Mesothelial cell of epicardium (in vitro differentiated cells): ENCODE data around the gene LILRB2. TPM values are rescaled to one million over a fixed set of nuclear protein-coding genes. Genes with fewer than 3 reads are reported as not detected.
"Not testable (repeated sequence)": the region's sequence is repeated elsewhere in the genome, so short reads cannot be mapped to it uniquely, and the experiment has no call there.

Source experiments
- DNase-seq, 2 experiments: peaks; one replicate each; pipeline ENCODE4 v3.0.0; 2021; ENCODE audit warnings: low spot score in 2 of 2; ENCODE audit not compliant: unreplicated experiment in 2 of 2
- H3K27ac Mint-ChIP-seq: 2 replicates; pipeline ENCODE4 v1.8.0; 2021; ENCODE audit warnings: mixed read lengths
- H3K27me3 Mint-ChIP-seq: 2 replicates; pipeline ENCODE4 v1.8.0; 2021; ENCODE audit warnings: low read depth, mixed read lengths
- H3K36me3 Mint-ChIP-seq: 2 replicates; pipeline ENCODE4 v1.8.0; 2021; ENCODE audit warnings: mixed read lengths
- H3K4me1 Mint-ChIP-seq: 2 replicates; pipeline ENCODE4 v1.8.0; 2021; ENCODE audit warnings: mixed read lengths
- H3K4me3 Mint-ChIP-seq: 2 replicates; pipeline ENCODE4 v1.8.0; 2021; ENCODE audit warnings: mild to moderate bottlenecking, moderate library complexity, mixed read lengths
- H3K9me3 Mint-ChIP-seq: 2 replicates; pipeline ENCODE4 v1.8.0; 2021; ENCODE audit warnings: mixed read lengths
- total RNA-seq: library from RNA; stranded (reverse); gene quantifications from 3 replicates; pipeline ENCODE4 v1.2.1, GENCODE V29; 2021
- TF ChIP-seq, protein P1 (sequence below): fragments of 200-600 bp; sonication (generic); IDR thresholded peaks from one replicate; pipeline ENCODE4 v1.5.0; 2021; ENCODE audit warnings: antibody characterized with exemption; ENCODE audit not compliant: unreplicated experiment

Gene LILRB2
- not detected in 3 replicates for total RNA-seq

DNA sequence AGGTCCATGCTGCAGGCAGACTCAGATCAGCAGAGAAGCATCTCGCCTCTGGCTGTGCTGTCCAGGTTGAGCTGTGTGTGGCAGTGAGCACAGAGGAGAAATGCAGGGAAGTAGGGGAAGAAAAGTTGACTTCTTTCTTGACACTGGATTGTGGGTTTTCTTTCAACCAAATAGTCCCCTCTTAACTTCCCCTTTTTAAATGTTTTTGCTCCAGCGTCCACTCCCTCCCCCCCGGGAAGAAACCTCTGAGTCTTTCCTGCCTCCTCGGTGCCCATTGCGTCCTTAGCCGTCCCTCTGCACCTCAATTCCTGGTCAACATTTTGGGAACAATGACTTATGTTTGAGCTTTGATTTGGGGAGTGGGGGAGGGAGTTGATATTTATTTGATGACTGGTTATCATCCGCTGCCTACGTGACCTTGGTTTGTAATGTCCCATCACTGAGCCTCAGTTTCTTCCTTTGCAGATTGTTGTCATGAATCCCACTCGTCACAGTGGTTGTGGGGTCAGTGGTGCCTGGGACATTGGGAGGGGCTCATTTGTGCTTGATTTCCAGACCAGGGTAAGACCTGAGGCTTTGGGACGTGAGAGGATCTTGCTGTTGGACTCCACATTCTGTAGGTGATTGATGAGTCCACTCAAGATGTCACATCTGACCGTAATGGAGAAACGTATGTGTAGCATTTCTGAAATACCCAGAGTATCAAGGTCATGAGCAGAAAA, at the start of gene LILRB2:
Gene LILRB2 (minus strand): TSS at position 104 of the 722 bp plus-strand sequence. CDS start 614 bp downstream, outside the sequence.
- no peak within 1 kb of the TSS for H3K27ac Mint-ChIP-seq
- peaks cover 3% of the 10 kb centered on the region for H3K4me1 Mint-ChIP-seq
- H3K36me3 Mint-ChIP-seq = no peaks in the 10 kb centered on the region
- H3K9me3 Mint-ChIP-seq = no peaks in the 10 kb centered on the region
- TF ChIP-seq, protein P1, sequence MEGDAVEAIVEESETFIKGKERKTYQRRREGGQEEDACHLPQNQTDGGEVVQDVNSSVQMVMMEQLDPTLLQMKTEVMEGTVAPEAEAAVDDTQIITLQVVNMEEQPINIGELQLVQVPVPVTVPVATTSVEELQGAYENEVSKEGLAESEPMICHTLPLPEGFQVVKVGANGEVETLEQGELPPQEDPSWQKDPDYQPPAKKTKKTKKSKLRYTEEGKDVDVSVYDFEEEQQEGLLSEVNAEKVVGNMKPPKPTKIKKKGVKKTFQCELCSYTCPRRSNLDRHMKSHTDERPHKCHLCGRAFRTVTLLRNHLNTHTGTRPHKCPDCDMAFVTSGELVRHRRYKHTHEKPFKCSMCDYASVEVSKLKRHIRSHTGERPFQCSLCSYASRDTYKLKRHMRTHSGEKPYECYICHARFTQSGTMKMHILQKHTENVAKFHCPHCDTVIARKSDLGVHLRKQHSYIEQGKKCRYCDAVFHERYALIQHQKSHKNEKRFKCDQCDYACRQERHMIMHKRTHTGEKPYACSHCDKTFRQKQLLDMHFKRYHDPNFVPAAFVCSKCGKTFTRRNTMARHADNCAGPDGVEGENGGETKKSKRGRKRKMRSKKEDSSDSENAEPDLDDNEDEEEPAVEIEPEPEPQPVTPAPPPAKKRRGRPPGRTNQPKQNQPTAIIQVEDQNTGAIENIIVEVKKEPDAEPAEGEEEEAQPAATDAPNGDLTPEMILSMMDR = no peak
- H3K27me3 Mint-ChIP-seq = peaks cover 59% of the 10 kb centered on the region
- no peak within 1 kb of the TSS for H3K4me3 Mint-ChIP-seq
- DNase-seq = no peak

DNA sequence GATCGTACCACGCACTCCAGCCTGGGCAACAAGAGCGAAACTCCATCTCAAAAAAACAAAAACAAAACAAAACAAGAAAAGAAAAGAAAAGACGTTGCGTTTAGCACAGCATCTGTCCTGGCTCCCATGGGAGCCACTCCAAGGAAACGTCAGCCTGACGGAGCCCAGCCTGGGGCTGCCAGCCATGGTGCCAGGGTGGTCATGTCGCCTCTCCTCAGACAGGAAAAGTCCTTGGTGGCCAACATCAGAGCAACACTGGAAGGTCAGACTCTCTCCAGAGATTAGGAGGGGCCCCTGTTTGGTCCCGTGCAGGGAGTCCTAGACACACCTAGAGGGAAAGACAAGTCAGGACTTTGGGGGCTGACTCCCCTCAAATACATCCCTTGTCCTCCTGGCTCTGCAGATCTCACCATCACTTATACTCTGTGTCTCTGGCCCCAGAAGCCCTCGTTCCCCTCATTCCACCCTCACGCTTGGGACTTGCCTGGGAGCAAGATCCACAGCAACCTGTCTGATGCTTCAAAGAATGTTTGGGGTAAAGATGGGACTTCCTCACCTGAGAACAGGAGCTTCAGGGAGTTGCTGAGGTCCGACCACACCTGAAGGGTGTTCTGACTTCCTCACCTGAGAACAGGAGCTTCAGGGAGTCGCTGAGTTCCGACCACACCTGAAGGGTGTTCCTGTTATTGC, 48.7 kb upstream of the LILRB2 start:
- Mint-ChIP-seq H3K36me3 (no peaks in the 10 kb centered on the region), H3K27ac (no peak overlapping the region), H3K9me3 (no peaks in the 10 kb centered on the region), H3K4me3 (no peak overlapping the region), H3K4me1 (no peaks in the 10 kb centered on the region), H3K27me3 (peaks cover 31% of the 10 kb centered on the region)
- no peak for DNase-seq
- TF ChIP-seq, protein P1 = no peak

DNA sequence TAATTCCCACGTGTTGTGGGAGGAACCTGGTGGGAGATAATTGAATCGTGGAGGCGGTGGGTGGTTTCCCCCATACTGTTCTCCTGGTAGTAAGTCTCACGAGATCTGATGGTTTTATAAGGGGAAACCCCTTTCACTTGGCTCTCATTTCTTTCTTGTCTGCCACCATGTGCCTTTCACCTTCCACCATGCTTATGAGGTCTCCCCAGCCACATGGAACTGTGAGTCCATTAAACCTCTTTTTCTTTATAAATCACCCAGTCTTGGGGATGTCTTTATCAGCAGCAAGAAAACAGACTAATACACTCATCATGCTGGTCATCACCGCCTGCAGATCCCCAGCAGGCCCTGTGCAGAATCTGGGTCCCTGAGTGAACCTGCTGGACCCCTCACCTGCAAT, 47.9 kb upstream of the LILRB2 start:
- not testable (repeated sequence) for H3K36me3 Mint-ChIP-seq, DNase-seq
- H3K27me3 Mint-ChIP-seq = peaks cover 25% of the 10 kb centered on the region

DNA sequence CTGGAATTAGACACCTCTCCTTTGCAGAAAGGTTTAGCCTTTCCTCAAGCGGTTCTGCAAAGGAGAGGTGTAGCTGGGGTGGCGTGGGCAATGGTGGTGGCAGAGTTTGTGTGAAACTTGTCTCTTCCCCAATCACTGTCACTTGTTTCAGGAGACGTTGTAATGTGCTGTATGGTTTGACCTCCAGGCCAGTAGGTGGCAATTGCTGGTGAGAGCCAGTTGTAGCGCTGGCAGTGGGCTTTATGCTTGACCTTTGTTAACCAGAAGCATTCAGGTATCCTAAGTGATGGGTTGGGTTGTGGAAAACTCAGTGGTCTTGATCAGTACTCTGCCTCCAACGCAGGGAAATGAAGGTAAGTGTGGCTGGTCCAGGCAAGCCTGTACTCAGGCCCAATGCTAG, 44.7 kb upstream of the LILRB2 start:
- TF ChIP-seq, protein P1 = no peak
- no peaks in the 10 kb centered on the region for H3K36me3 Mint-ChIP-seq
- no peak overlapping the region for H3K4me3 Mint-ChIP-seq
- H3K4me1 Mint-ChIP-seq = no peaks in the 10 kb centered on the region
- H3K27me3 Mint-ChIP-seq = peaks cover 19% of the 10 kb centered on the region
- no peak overlapping the region for H3K27ac Mint-ChIP-seq
- no peak for DNase-seq
- H3K9me3 Mint-ChIP-seq = peaks cover 15% of the 10 kb centered on the region

More for the DNA sequence above, 47.9 kb upstream of the LILRB2 start:
- H3K9me3 Mint-ChIP-seq, H3K4me1 Mint-ChIP-seq, H3K4me3 Mint-ChIP-seq, H3K27ac Mint-ChIP-seq: not testable (repeated sequence)

DNA sequence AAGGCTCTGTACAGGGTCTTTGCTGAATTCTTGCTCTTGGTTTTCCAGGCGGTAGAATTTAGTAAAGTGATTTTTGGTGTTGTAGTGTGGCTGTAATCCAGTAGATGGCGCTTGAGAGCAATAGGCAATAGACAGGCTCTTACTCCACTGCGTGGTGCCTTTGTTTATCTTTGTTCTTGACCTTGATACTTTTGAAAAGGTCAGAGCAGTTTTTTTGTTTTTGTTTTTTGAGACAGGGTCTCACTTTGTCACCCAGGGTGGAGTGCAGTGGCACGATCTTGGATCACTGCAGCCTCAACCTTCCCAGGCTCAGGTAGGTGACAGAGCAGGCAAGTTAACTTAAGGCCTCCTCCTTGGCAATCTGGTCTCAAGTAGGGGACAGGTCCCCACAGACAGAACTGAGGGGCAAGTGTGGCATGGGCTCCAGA, 44.3 kb upstream of the LILRB2 start:
- H3K9me3 Mint-ChIP-seq = peaks cover 19% of the 10 kb centered on the region
- no peak for DNase-seq
- H3K36me3 Mint-ChIP-seq = no peaks in the 10 kb centered on the region
- no peak overlapping the region for H3K27ac Mint-ChIP-seq
- TF ChIP-seq, protein P1 = peak; percentile 70
- no peaks in the 10 kb centered on the region for H3K4me1 Mint-ChIP-seq
- no peak overlapping the region for H3K4me3 Mint-ChIP-seq
- peaks cover 19% of the 10 kb centered on the region for H3K27me3 Mint-ChIP-seq

DNA sequence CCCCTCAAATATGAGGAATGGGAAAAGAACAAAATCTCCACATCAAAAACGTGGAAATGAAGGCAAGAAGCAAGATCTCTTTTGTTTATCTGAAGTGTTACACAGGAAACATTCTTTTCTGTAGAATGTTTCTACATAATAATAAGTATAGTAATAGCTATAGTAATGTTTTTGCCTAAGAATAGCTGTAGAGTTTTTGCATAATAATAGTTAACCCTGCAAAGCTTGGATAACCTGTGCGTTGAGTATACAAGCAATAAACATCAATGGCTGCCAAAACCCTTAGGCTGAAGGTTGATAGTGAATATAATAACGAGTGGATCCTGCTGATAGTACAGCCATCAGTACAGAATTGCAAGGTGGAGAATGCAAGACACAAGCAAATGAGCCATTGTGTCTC, 43.2 kb upstream of the LILRB2 start:
- TF ChIP-seq, protein P1 = no peak
- Mint-ChIP-seq H3K27me3 (peaks cover 17% of the 10 kb centered on the region), H3K36me3 (no peaks in the 10 kb centered on the region), H3K4me3 (no peak overlapping the region), H3K4me1 (no peaks in the 10 kb centered on the region), H3K9me3 (peaks cover 21% of the 10 kb centered on the region), H3K27ac (no peak overlapping the region)
- DNase-seq = no peak

DNA sequence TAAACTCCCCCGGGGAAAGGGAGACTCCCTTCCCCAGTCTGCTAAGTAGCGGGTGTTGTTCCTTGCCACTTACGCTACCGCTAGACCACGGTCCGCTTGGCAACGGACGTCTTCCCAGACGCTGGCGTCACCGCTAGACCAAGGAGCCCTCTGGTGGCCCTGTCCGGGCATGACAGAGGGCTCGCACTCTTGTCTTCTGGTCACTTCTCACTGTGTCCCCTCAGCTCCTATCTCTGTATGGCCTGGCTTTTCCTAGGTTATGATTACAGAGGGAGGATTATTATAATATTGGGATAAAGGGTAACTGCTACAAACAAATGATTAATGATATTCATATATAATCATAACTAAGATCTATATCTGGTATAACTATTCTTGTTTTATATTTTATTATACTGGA, 42.0 kb upstream of the LILRB2 start:
- H3K9me3 Mint-ChIP-seq = peaks cover 21% of the 10 kb centered on the region
- H3K36me3 Mint-ChIP-seq, H3K27ac Mint-ChIP-seq, H3K4me1 Mint-ChIP-seq, H3K4me3 Mint-ChIP-seq, DNase-seq: not testable (repeated sequence)
- peaks cover 11% of the 10 kb centered on the region for H3K27me3 Mint-ChIP-seq

DNA sequence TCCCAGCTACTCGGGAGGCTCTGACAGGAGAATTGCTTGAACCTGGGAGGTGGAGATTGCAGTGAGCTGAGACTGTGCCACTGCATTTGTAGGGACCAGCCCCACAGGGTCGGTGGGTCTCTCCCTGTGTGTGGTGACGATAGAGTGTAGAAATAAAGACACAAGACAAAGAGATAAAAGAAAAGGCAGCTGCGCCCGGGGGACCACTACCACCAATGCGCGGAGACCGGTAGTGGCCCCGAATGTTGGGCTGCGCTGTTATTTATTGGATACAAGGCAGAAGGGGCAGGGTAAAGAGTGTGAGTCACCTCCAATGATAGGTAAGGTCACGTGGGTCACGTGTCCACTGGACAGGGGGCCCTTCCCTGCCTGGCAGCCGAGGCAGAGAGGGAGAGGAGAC, 41.4 kb upstream of the LILRB2 start:
- peaks cover 21% of the 10 kb centered on the region for H3K9me3 Mint-ChIP-seq
- H3K27me3 Mint-ChIP-seq, H3K4me3 Mint-ChIP-seq, H3K4me1 Mint-ChIP-seq, H3K27ac Mint-ChIP-seq, DNase-seq, H3K36me3 Mint-ChIP-seq: not testable (repeated sequence)
